Endothelial cell of umbilical vein (primary cell): Measurements from ENCODE around the gene PHLPP1. TPM values are rescaled to one million over a fixed set of nuclear protein-coding genes. Genes with fewer than 3 reads are reported as not detected.

Experiments
- BruUV-seq: library from RNA; stranded (reverse); fragments of 400-500 nt; replicated peaks from 2 replicates; lab custom pipeline; 2021; lab: Mats Ljungman, UMichigan
- CTCF ChIA-PET: fragments of 300-600, 350-600 bp; sonication (Branson Sonifier 250); formaldehyde crosslinking; loops from one replicate; lab custom pipeline; 2021; ENCODE audit warnings: antibody characterized with exemption, inconsistent platforms; lab: Charles Lee
- POLR2A ChIA-PET: fragments of 300-600, 350-600 bp; sonication (Branson Sonifier 250); formaldehyde crosslinking; loops from one replicate; lab custom pipeline; 2021; ENCODE audit warnings: antibody characterized with exemption, inconsistent platforms; lab: Charles Lee
- DNase-seq: peaks from one replicate; pipeline ENCODE4 v3.0.0-alpha.2; 2011; ENCODE audit warnings: low read depth, low spot score
- FAIRE-seq: peaks from 2 replicates; lab custom pipeline; 2011; peaks lifted over from hg19 to GRCh38; lab: Jason Lieb, UNC
- H2AFZ ChIP-seq: 2 replicates; pipeline ENCODE4 v1.6.0; 2012; ENCODE audit warnings: low read depth, low read length, control low read depth, inconsistent platforms
- H3K27ac ChIP-seq: 2 replicates; pipeline ENCODE4 v1.5.1; 2011; ENCODE audit warnings: low read depth, mild to moderate bottlenecking, control low read depth, low read length, moderate library complexity; ENCODE audit not compliant: insufficient read depth
- H3K27me3 ChIP-seq, 2 experiments: 2 replicates each; pipeline versions ENCODE4 v1.6.0 to v1.6.1; 2011; ENCODE audit warnings: low read length in 2 of 2, mixed read lengths in 1 of 2; ENCODE audit not compliant: control insufficient read depth in 2 of 2, insufficient read depth in 2 of 2
- H3K36me3 ChIP-seq, 2 experiments: 2 replicates in 1 of 2; 3 replicates in 1 of 2; pipeline ENCODE4 v1.5.1; 2011; ENCODE audit warnings: low read length in 2 of 2, mild to moderate bottlenecking in 1 of 2, moderate library complexity in 1 of 2; ENCODE audit not compliant: control insufficient read depth in 2 of 2, insufficient read depth in 2 of 2; ENCODE audit errors: extremely low read depth in 1 of 2
- H3K4me1 ChIP-seq: 3 replicates; pipeline ENCODE4 v1.5.1; 2011; ENCODE audit warnings: mild to moderate bottlenecking, low read length; ENCODE audit not compliant: control insufficient read depth, insufficient read depth; ENCODE audit errors: extremely low read depth
- H3K4me2 ChIP-seq: 2 replicates; pipeline ENCODE4 v1.6.1; 2011; ENCODE audit warnings: low read length, control low read depth, mixed read lengths; ENCODE audit not compliant: insufficient read depth
- H3K4me3 ChIP-seq, 3 experiments: fragments of 200-600 bp in 1 of 3; sonication (generic), shearing (Covaris generic) in 1 of 3; replicated peaks in 1 of 3; 2 replicates each; pipeline ENCODE4 v1.5.1; 2011 to 2016; ENCODE audit warnings: control low read depth in 3 of 3, low read length in 3 of 3, mild to moderate bottlenecking in 2 of 3, inconsistent platforms in 1 of 3, low read depth in 1 of 3, moderate library complexity in 1 of 3; ENCODE audit not compliant: insufficient read depth in 1 of 3
- H3K79me2 ChIP-seq: 2 replicates; pipeline ENCODE4 v1.6.0; 2012; ENCODE audit warnings: low read length, inconsistent platforms; ENCODE audit not compliant: control insufficient read depth, insufficient read depth
- H3K9ac ChIP-seq: replicated peaks from 2 replicates; pipeline ENCODE3; 2011; ENCODE audit warnings: low read length, control low read depth; ENCODE audit not compliant: insufficient read depth; ENCODE audit errors: extremely low read depth
- H3K9me1 ChIP-seq: replicated peaks from 3 replicates; pipeline ENCODE4 v1.6.0; 2011; ENCODE audit warnings: mild to moderate bottlenecking, low read length; ENCODE audit not compliant: control insufficient read depth, insufficient read depth; ENCODE audit errors: extremely low read depth
- H3K9me3 ChIP-seq: replicated peaks from 2 replicates; pipeline ENCODE4 v1.5.1; 2012; ENCODE audit warnings: low read length, inconsistent platforms; ENCODE audit not compliant: control insufficient read depth, insufficient read depth
- H4K20me1 ChIP-seq: replicated peaks from 2 replicates; pipeline ENCODE3; 2011; ENCODE audit warnings: mild to moderate bottlenecking, low read length; ENCODE audit not compliant: control insufficient read depth, insufficient read depth; ENCODE audit errors: extremely low read depth
- EZH2 ChIP-seq: IDR thresholded peaks from 2 replicates; pipeline ENCODE4 v1.6.1; 2012; ENCODE audit warnings: borderline replicate concordance, low read depth, mild to moderate bottlenecking, moderate library complexity, low read length, inconsistent platforms; ENCODE audit not compliant: severe bottlenecking
- FOS ChIP-seq: IDR thresholded peaks from 2 replicates; pipeline ENCODE4 v1.6.1; 2011; ENCODE audit warnings: mild to moderate bottlenecking, low read length, moderate library complexity, borderline replicate concordance; ENCODE audit not compliant: insufficient read depth
- GATA2 ChIP-seq: IDR thresholded peaks from 2 replicates; pipeline ENCODE4 v1.7.0; 2011; ENCODE audit warnings: low read depth, mild to moderate bottlenecking, moderate library complexity, mixed read lengths, low read length; ENCODE audit not compliant: insufficient read length, insufficient read depth
- JUN ChIP-seq: IDR thresholded peaks from 2 replicates; pipeline ENCODE4 v1.6.1; 2011; ENCODE audit warnings: borderline replicate concordance, low read depth; ENCODE audit not compliant: insufficient read length, insufficient read depth
- MYC ChIP-seq: IDR thresholded peaks from one replicate; pipeline ENCODE4 v1.6.1; 2011; ENCODE audit warnings: mild to moderate bottlenecking, low read depth, low read length
- POLR2A ChIP-seq: IDR thresholded peaks from 2 replicates; pipeline ENCODE4 v1.6.1; 2012; ENCODE audit warnings: low read depth, mild to moderate bottlenecking, control low read depth, low read length
- POLR2AphosphoS5 ChIP-seq: IDR thresholded peaks from 2 replicates; pipeline ENCODE4 v1.6.1; 2012; ENCODE audit warnings: low read depth, mild to moderate bottlenecking, control low read depth, low read length, moderate library complexity; ENCODE audit not compliant: insufficient read depth
- dilution Hi-C: fragments of 300-500 bp; cut with MboI; formaldehyde crosslinking; loops from one replicate; pipeline ENCODE4 v1.15.0; 2019; ENCODE audit warnings: low sequenced_read_pairs; ENCODE audit not compliant: extremely low pct_ligation_motif_present
- intact Hi-C: fragments of 100-400 bp; cut with micrococcal nuclease; formaldehyde crosslinking; loops from one replicate; pipeline ENCODE4 v1.10.0; 2022
- polyA plus RNA-seq, 4 experiments: library from polyadenylated mRNA; depleted of rRNA in 3 of 4; stranded (reverse) in 3 of 4; unstranded in 1 of 4; fragments of >200 nt; gene quantifications; 2 replicates each; pipeline versions ENCODE4 v1.2.1 to v1.2.3, GENCODE V29; 2011 to 2012; ENCODE audit warnings: missing spikeins in 1 of 4
- total RNA-seq: library from RNA; stranded (reverse); gene quantifications from 2 replicates; pipeline ENCODE4 v1.2.3, GENCODE V29; 2021
- TF ChIP-seq, protein P1 (sequence below): IDR thresholded peaks from 2 replicates; pipeline ENCODE4 v1.6.1; 2011; ENCODE audit not compliant: insufficient read depth, insufficient read length
- TF ChIP-seq, protein P2 (sequence below), 2 donors: IDR thresholded peaks; 1 replicate in 1 of 2; 2 replicates in 1 of 2; pipeline ENCODE4 v1.5.1; 2011; ENCODE audit warnings: low read length in 2 of 2, mild to moderate bottlenecking in 2 of 2, moderate library complexity in 2 of 2, control low read depth in 1 of 2, inconsistent platforms in 1 of 2, low read depth in 1 of 2; ENCODE audit not compliant: insufficient read depth in 1 of 2; ENCODE audit errors: extremely low read depth in 1 of 2

PHLPP1 gene
- total and polyA plus RNA-seq, 2 donors (not counting 3 experiments of a cell fraction or from before 2014, with no cell fraction given), result 4.0 to 10.8 TPM

DNA sequence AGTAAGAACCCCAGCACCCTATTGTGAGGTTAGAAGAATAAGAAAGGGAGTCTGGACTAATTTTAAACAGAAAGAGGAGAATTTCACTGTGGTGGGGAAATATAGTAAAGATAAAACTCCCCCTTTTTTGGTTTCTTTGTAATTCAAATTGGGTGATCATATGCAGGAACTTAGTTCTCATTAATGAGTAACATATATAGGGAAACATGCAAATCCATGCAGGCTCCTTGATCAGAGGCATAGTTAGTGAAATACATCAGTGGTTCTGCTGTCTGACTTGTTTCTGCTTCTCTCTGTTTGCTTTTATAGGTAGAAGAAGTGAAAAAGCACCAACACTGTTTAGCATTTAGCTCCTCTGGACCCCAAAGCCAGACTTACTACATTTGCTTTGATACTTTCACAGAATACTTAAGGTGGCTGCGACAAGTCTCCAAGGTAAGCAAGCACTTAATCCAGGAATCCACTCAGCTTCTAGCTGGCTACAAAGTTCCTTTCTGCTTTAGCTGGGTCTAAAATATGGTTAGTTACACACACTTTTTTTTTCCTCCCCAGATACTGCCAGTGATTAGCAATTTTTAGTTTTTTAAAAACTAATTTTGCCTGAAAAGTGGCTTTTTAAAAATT is 123.2 kb downstream of the PHLPP1 start:
- Histone ChIP-seq H3K27ac (no peak overlapping the region), H3K36me3 (no peaks in the 10 kb centered on the region), H4K20me1 (no peaks in the 10 kb centered on the region), H3K27me3 (no peaks in the 10 kb centered on the region), H3K79me2 (no peaks in the 10 kb centered on the region), H3K9me1 (no peaks in the 10 kb centered on the region), H3K9ac (no peak overlapping the region), H3K4me2 (no peak overlapping the region), H3K9me3 (no peaks in the 10 kb centered on the region), H3K4me3 (no peak overlapping the region), H2AFZ (no peak overlapping the region), H3K4me1 (no peaks in the 10 kb centered on the region)
- ChIA-PET CTCF (no interaction called here), POLR2A (no interaction called here)
- DNase-seq, result no peak
- dilution Hi-C loops (no loop called here), intact Hi-C loops (no loop called here)
- no peak for TF ChIP-seq MYC
- no peak for TF ChIP-seq POLR2AphosphoS5
- no peak for TF ChIP-seq POLR2A
- TF ChIP-seq, protein P1, sequence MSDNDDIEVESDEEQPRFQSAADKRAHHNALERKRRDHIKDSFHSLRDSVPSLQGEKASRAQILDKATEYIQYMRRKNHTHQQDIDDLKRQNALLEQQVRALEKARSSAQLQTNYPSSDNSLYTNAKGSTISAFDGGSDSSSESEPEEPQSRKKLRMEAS, result no peak
- TF ChIP-seq, protein P2, sequence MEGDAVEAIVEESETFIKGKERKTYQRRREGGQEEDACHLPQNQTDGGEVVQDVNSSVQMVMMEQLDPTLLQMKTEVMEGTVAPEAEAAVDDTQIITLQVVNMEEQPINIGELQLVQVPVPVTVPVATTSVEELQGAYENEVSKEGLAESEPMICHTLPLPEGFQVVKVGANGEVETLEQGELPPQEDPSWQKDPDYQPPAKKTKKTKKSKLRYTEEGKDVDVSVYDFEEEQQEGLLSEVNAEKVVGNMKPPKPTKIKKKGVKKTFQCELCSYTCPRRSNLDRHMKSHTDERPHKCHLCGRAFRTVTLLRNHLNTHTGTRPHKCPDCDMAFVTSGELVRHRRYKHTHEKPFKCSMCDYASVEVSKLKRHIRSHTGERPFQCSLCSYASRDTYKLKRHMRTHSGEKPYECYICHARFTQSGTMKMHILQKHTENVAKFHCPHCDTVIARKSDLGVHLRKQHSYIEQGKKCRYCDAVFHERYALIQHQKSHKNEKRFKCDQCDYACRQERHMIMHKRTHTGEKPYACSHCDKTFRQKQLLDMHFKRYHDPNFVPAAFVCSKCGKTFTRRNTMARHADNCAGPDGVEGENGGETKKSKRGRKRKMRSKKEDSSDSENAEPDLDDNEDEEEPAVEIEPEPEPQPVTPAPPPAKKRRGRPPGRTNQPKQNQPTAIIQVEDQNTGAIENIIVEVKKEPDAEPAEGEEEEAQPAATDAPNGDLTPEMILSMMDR (IDR thresholded peaks at IDR 0.05; ENCODE audit: extremely low read depth in 1 of 2, insufficient read depth in 1 of 2, low read depth in 1 of 2, low read length in 2 of 2), result no peak
- TF ChIP-seq EZH2, result no peak
- TF ChIP-seq FOS, result no peak
- TF ChIP-seq GATA2, result no peak
- TF ChIP-seq JUN, result no peak
- no peak for FAIRE-seq
- BruUV-seq, result no TSS peak
